ENCODE results near the gene ZNF33B.

Gene ZNF33B

DNA sequence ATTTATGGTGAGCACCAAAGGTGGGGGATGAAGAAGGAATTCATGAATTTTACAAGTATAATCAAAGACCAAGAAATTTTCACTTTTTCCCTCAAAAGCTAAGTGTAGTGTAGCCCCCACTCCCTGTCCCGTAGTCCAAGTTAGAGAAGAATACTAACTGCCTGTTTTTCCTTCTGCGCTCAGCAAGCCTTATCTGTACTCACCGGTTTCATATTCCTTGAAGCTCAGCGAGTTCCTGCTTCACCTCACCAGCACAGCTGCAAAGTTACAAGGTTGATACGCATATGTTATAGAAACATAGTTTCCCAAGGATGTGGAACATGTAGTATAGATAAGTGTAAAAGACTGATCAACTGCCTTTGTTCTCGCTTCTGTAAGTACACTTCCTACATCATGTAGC, 16.0 kb upstream of the ZNF33B start:
- no peaks in the 10 kb centered on the region for H3K36me3 ChIP-seq (replicated peaks; ENCODE audit: low read depth, low read length)
- no peak for TF ChIP-seq CTCF (IDR thresholded peaks at IDR 0.05; ENCODE audit: low read depth, low read length)
- no peaks in the 10 kb centered on the region for H3K9me3 ChIP-seq (ENCODE audit: insufficient read depth, low read length)
- no peak overlapping the region for H3K4me2 ChIP-seq (ENCODE audit: low read length)
- no peaks in the 10 kb centered on the region for H3K27me3 ChIP-seq (ENCODE audit: low read depth, low read length)
- H3K9ac ChIP-seq (ENCODE audit: low read length): no peak overlapping the region
- no peaks in the 10 kb centered on the region for H3K79me2 ChIP-seq (ENCODE audit: low read length)
- no peak overlapping the region for H3K4me3 ChIP-seq (ENCODE audit: low read length)
- H2AFZ ChIP-seq (ENCODE audit: low read depth, low read length): no peak overlapping the region
- no peak overlapping the region for H3K27ac ChIP-seq (ENCODE audit: low read length)
- no peaks in the 10 kb centered on the region for H3K4me1 ChIP-seq (ENCODE audit: low read length)
- H4K20me1 ChIP-seq (ENCODE audit: insufficient read depth, low read length): no peaks in the 10 kb centered on the region

DNA sequence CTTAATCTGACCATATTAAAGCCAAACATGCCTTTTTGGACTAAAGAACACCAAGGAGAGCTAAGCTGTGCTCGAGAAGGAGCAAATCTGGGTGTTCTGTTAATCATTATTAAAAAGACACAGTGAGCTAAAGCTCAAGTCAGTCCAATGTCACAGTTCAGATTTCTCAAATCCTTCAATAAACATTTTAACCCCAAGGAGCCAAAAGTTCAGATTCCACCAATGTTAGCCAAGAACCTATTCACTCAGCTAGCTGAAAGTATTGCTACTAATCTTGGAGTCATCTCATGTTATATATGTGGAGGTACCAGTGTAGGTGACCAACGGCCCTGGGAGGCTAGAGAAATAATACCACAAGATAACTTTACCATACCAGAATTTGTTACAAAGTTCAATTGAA, 14.5 kb upstream of the ZNF33B start:
- Histone ChIP-seq H3K79me2 (ENCODE audit: low read length) (no peaks in the 10 kb centered on the region), H3K4me3 (ENCODE audit: low read length) (no peak overlapping the region), H3K4me2 (ENCODE audit: low read length) (no peak overlapping the region), H3K9me3 (ENCODE audit: insufficient read depth, low read length) (no peaks in the 10 kb centered on the region), H3K27me3 (ENCODE audit: low read depth, low read length) (no peaks in the 10 kb centered on the region), H4K20me1 (ENCODE audit: insufficient read depth, low read length) (no peaks in the 10 kb centered on the region), H3K4me1 (ENCODE audit: low read length) (no peaks in the 10 kb centered on the region), H2AFZ (ENCODE audit: low read depth, low read length) (no peak overlapping the region), H3K36me3 (replicated peaks; ENCODE audit: low read depth, low read length) (no peaks in the 10 kb centered on the region), H3K9ac (ENCODE audit: low read length) (no peak overlapping the region), H3K27ac (ENCODE audit: low read length) (no peak overlapping the region)
- TF ChIP-seq EZH2phosphoT487 (IDR thresholded peaks at IDR 0.05; ENCODE audit: low read depth): no peak
- TF ChIP-seq CTCF (IDR thresholded peaks at IDR 0.05; ENCODE audit: low read depth, low read length): no peak

DNA sequence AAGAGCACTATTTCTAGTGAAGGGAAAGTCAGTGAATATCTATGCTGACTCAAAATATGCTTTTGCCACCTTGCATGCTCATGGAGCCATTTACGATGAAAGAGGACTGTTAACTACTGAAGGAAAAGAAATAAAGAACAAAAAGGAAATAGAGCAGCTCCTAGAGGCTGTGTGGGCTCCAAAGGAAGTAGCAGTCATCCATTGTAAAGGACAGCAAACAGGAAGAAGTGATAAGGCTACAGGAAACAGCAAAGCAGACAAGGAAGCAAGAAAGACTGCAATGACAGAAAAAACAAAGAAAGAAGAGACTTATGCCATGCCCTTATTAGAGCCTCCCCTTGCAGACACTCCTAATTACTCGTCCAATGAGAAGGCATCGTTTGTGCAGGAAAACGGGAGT, 12.0 kb upstream of the ZNF33B start:
- no peak overlapping the region for H3K4me2 ChIP-seq (ENCODE audit: low read length)
- no peak overlapping the region for H2AFZ ChIP-seq (ENCODE audit: low read depth, low read length)
- H3K4me3 ChIP-seq (ENCODE audit: low read length): no peak overlapping the region
- no peaks in the 10 kb centered on the region for H3K27me3 ChIP-seq (ENCODE audit: low read depth, low read length)
- no peaks in the 10 kb centered on the region for H3K9me3 ChIP-seq (ENCODE audit: insufficient read depth, low read length)
- TF ChIP-seq EZH2phosphoT487 (IDR thresholded peaks at IDR 0.05; ENCODE audit: low read depth) (no peak), CTCF (IDR thresholded peaks at IDR 0.05; ENCODE audit: low read depth, low read length) (no peak)
- H4K20me1 ChIP-seq (ENCODE audit: insufficient read depth, low read length): no peaks in the 10 kb centered on the region
- H3K27ac ChIP-seq (ENCODE audit: low read length): no peak overlapping the region
- no peaks in the 10 kb centered on the region for H3K36me3 ChIP-seq (replicated peaks; ENCODE audit: low read depth, low read length)
- H3K9ac ChIP-seq (ENCODE audit: low read length): no peak overlapping the region
- no peaks in the 10 kb centered on the region for H3K79me2 ChIP-seq (ENCODE audit: low read length)
- H3K4me1 ChIP-seq (ENCODE audit: low read length): no peaks in the 10 kb centered on the region

DNA sequence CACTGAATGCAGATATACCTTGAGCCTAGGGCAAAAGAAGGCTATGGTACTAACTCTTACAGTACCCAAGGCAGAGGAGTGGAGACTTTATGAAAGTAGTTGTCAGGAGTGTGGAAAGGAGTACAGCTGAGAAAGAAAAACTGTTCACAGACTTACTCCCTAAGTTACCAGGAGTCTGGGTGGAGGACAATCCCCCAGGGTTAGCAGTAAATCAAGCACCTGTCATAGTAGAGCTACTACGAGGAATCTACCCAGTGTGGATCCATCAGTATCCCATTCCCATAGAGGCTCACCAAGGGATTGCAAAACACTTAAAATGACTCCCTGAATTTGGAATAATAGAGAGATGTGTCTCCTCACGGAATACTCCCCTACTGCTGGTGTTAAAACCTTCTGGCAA, 10.1 kb upstream of the ZNF33B start:
- no peaks in the 10 kb centered on the region for H3K79me2 ChIP-seq (ENCODE audit: low read length)
- H3K27me3 ChIP-seq (ENCODE audit: low read depth, low read length): no peaks in the 10 kb centered on the region
- no peak overlapping the region for H3K4me3 ChIP-seq (ENCODE audit: low read length)
- no peak overlapping the region for H3K4me2 ChIP-seq (ENCODE audit: low read length)
- no peak overlapping the region for H2AFZ ChIP-seq (ENCODE audit: low read depth, low read length)
- TF ChIP-seq EZH2phosphoT487 (IDR thresholded peaks at IDR 0.05; ENCODE audit: low read depth) (no peak), CTCF (IDR thresholded peaks at IDR 0.05; ENCODE audit: low read depth, low read length) (no peak)
- H3K9me3 ChIP-seq (ENCODE audit: insufficient read depth, low read length): no peaks in the 10 kb centered on the region
- H3K27ac ChIP-seq (ENCODE audit: low read length): no peak overlapping the region
- no peaks in the 10 kb centered on the region for H3K36me3 ChIP-seq (replicated peaks; ENCODE audit: low read depth, low read length)
- no peaks in the 10 kb centered on the region for H4K20me1 ChIP-seq (ENCODE audit: insufficient read depth, low read length)
- no peak overlapping the region for H3K9ac ChIP-seq (ENCODE audit: low read length)
- H3K4me1 ChIP-seq (ENCODE audit: low read length): no peaks in the 10 kb centered on the region

Measured in OCI-LY3 (cell line).